NCI-H82 (cell line): ENCODE measurements around the gene CDHR2.

Source experiments
- DNase-seq: peaks from one replicate; lab custom pipeline; 2025; lab: John Stamatoyannopoulos, UW

Gene CDHR2

GRCh38 chr5:176620333-176620981 is 71.3 kb downstream of the CDHR2 start:
- DNase-seq, result no peak

- peak; percentile 38 for DNase-seq
Observed at GRCh38 chr5:176621661-176622079, 72.5 kb downstream of the CDHR2 start.

GRCh38 chr5:176624142-176624541 is 75.0 kb downstream of the CDHR2 start:
- DNase-seq, result no peak

- DNase-seq, result no peak
Observed at GRCh38 chr5:176624938-176625337, 75.8 kb downstream of the CDHR2 start.

- DNase-seq, result no peak
Observed at GRCh38 chr5:176625512-176625911, 76.4 kb downstream of the CDHR2 start.

GRCh38 chr5:176625966-176626875 is 77.1 kb downstream of the CDHR2 start:
- DNase-seq, result no peak

- DNase-seq, result no peak
Observed at GRCh38 chr5:176626876-176627236, 77.7 kb downstream of the CDHR2 start.

- DNase-seq, result no peak
Observed at GRCh38 chr5:176627582-176627981, 78.4 kb downstream of the CDHR2 start.

- DNase-seq, result no peak
Observed at GRCh38 chr5:176628406-176629228, 79.5 kb downstream of the CDHR2 start.

- no peak for DNase-seq
Observed at GRCh38 chr5:176629317-176629852, 80.2 kb downstream of the CDHR2 start.

GRCh38 chr5:176629853-176630680 is 80.9 kb downstream of the CDHR2 start, which contains the start of the genes EIF4E1B and SNCB:
TSS of gene EIF4E1B (plus strand) at chr5:176630675. CDS start at chr5:176642788, 12,113 bp downstream.
TSS of gene SNCB (minus strand) at chr5:176630534. CDS start at chr5:176629654, 880 bp downstream.
- peak; percentile 74 for DNase-seq

GRCh38 chr5:176630681-176631222 is 81.6 kb downstream of the CDHR2 start:
- no peak for DNase-seq

GRCh38 chr5:176631383-176632200 is 82.5 kb downstream of the CDHR2 start:
- DNase-seq, result no peak

- DNase-seq, result no peak
Observed at GRCh38 chr5:176632745-176633144, 83.6 kb downstream of the CDHR2 start.

GRCh38 chr5:176633598-176633997 is 84.5 kb downstream of the CDHR2 start:
- peak; percentile 66 for DNase-seq

GRCh38 chr5:176636426-176636825 is 87.3 kb downstream of the CDHR2 start:
- DNase-seq, result no peak

GRCh38 chr5:176637556-176637955 is 88.4 kb downstream of the CDHR2 start:
- no peak for DNase-seq

GRCh38 chr5:176638437-176638836 is 89.3 kb downstream of the CDHR2 start:
- no peak for DNase-seq

GRCh38 chr5:176639208-176639607 is 90.1 kb downstream of the CDHR2 start:
- DNase-seq, result no peak

- DNase-seq, result no peak
Observed at GRCh38 chr5:176639981-176640380, 90.8 kb downstream of the CDHR2 start.
